GM11168 (cell line): Measurements from ENCODE around the gene DNAH6.

Source experiments
- in situ Hi-C: fragments of 300-500 bp; cut with MboI; formaldehyde crosslinking; loops from one replicate; pipeline ENCODE4 v1.12.0; 2022; ENCODE audit warnings: low sequenced_read_pairs; ENCODE audit not compliant: unreplicated experiment

Gene DNAH6

GRCh38 chr2:84603911-84604310, 87.6 kb downstream of the DNAH6 start:
- in situ Hi-C loops, result no loop called here

GRCh38 chr2:84613082-84613481, 96.8 kb downstream of the DNAH6 start:
- in situ Hi-C loops, result no loop called here

- in situ Hi-C loops, result no loop called here
These were observed 103.6 kb downstream of the DNAH6 start for GRCh38 chr2:84619794-84620371.

GRCh38 chr2:84628486-84628885, 112.2 kb downstream of the DNAH6 start:
- in situ Hi-C loops, result no loop called here

DNA sequence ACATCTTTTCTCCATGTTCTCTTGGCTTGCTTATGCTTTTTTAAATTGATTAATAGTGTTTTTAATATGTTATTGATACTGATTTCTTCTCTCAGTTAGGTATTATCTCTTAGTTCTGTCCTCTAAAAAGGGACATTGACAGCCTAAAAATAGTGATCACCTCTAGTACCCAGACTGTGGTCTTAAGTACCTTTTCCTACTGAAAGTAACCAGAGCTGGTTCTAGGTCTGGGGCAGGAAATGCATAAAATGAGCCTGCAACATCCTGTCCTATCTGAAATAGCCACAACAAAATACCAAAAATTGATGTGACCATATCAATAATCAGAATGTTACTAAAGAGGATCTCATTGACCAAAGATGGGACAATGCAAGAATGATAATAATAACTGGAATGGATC, 113.3 kb downstream of the DNAH6 start:
- in situ Hi-C loops, result no loop called here

DNA sequence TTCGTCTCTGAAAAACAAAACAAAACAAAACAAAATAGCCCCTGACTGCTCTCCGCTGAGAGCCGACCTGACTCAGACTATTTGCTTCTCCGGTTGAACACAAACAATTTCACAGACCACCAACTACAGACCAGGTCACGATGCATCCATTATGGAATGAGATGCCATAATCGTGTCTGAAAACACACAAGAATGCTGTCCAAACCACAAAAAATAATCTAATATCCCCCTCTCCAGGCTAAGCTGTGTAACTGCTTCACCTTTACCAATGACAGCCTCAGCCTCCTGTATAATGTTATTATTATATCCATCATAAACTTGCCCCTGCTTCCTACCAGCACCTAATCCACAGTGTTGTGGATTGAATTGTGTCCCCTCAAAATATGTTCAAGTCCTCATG, 114.7 kb downstream of the DNAH6 start:
- in situ Hi-C loops, result no loop called here

- in situ Hi-C loops, result no loop called here
These were observed 115.7 kb downstream of the DNAH6 start for GRCh38 chr2:84631985-84632384.

- in situ Hi-C loops, result no loop called here
These were observed 120.0 kb downstream of the DNAH6 start for GRCh38 chr2:84636080-84636971.

- in situ Hi-C loops, result no loop called here
These were observed 123.5 kb downstream of the DNAH6 start for GRCh38 chr2:84639751-84640150.

- in situ Hi-C loops, result no loop called here
These were observed 124.1 kb downstream of the DNAH6 start for GRCh38 chr2:84640411-84640810.

DNA sequence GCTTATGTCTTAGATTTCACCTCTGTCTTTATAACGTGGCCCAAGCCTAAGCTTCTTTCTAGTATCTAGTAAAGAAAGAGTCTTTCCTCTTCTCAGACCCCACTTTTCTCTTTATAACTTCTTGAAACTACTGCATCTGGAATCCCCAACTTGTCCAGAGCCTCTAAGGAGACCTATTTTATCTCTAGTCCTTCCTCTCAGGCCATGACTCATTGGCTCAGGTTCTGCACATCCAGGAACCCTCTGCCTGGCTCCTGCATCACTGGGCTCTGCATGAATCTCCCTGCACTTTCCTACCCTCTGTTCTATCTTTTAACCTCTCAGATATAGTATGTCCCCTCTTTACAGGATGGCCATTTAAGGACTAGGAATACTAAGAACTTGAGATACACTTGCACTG, 124.7 kb downstream of the DNAH6 start:
- in situ Hi-C loops, result no loop called here

DNA sequence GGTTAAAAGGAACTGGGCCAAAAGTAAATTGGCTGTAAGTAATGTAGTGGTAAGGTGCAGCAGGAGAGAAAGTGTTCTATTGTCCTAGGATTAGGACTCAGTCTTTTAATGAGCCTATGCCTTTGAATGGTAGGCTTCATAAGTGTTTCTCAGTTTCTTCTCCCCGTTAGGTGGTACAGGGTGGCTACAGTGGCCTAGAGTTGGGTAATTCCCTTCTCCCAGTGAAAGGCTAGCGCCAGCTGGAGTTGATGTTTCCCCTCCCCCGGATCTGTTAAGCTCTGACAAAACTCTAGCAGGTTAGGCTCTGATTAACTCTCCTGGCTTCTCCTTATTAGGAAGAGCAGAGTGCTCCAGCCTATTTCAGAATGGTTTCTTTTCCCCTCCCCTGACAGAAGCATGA, 127.7 kb downstream of the DNAH6 start:
- in situ Hi-C loops, result no loop called here

GRCh38 chr2:84646514-84646913, 130.2 kb downstream of the DNAH6 start:
- in situ Hi-C loops, result no loop called here

DNA sequence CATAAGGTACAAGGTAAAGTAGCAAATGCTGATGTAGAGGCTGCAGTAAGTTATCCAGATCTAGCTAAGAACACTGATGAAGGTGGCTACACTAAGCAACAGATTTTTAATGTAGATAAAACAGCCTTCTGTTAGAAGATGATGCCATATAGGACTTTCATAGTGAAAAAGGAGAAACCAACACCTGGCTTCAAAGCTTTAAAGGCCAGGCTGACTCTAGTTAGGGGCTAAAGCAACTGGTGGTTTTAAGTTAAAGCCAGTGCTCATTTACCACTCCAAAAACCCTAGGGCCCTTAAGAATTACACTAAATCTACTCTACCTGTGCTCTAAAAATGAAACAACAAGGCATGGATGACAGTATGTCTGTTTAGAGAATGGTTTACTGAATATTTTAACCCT, 131.0 kb downstream of the DNAH6 start:
- in situ Hi-C loops, result no loop called here

- in situ Hi-C loops, result no loop called here
These were observed 132.8 kb downstream of the DNAH6 start for GRCh38 chr2:84649058-84649457.

DNA sequence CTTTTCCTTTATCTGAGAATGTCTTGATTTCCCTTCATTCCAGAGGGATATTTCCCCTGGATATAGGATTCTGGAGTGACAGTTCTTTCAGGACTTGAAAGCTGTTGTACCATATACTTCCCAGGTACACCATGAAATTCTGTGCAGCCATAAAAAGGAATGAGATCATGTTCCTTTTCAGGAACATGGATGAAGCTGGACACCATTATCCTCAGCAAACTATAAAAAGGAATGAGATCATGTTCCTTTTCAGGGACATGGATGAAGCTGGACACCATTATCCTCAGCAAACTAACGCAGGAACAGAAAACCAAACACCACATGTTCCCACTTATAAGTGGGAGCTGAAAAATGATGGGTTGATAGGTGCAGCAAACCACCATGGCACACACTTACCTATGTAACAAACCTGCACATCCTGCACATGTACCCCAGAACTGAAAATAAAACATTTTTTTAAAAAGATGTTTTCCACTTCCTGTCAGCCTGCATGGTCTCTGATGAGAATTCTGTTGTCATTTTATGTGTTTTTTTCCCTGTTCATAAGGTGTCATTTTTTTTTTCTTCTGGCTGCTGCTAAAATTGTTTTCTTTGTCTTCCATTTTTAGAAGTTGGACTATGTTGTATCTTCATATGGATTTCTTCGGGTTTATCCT, 133.3 kb downstream of the DNAH6 start:
- in situ Hi-C loops, result no loop called here

DNA sequence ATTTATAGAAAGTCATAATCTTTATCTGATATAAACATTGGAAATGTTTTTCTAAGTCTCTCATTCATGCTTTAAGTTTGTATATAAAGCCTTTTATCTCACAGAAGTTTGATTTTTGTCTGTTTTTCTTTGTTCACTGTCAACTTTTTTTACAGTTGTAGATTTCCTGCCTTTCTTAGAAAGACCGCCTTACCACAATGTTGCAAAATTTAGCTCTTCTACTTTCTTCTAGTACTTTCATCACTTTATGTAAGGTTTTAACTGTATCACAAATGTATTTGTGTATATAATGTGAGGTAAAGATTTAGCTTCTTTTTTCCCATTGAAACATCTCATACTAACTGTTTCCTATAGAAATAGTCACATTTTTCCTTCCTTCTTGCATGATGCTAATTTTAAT, 136.1 kb downstream of the DNAH6 start:
- in situ Hi-C loops, result no loop called here

- in situ Hi-C loops, result no loop called here
These were observed 137.0 kb downstream of the DNAH6 start for GRCh38 chr2:84653302-84653701.

- in situ Hi-C loops, result no loop called here
These were observed 138.1 kb downstream of the DNAH6 start for GRCh38 chr2:84654414-84654813.

GRCh38 chr2:84669122-84669521, 152.8 kb downstream of the DNAH6 start:
- in situ Hi-C loops, result no loop called here

DNA sequence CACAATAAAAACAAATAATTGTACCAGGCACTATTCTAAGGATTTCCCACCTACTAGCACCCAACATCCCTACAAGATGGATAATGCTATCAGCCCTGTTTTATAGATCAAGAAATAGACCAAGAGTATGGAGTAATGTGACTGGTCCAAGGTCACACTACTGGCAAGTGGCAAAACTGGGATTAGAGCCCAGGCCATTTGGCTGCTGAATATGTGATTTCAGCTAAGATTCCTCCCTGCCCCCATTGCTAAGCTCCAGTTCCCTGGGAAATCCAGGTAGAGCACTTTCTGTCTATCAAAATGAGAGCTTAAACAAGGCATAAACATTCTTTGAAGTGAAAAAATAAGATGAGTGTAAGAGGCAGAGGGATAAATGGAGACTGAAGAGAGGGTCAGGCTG, 157.8 kb downstream of the DNAH6 start:
- in situ Hi-C loops, result no loop called here
